Ascending aorta (tissue), 2 donors: ENCODE data around the gene TBC1D19. TPM values are rescaled to one million over a fixed set of nuclear protein-coding genes. Genes with fewer than 3 reads are reported as not detected.

Experiments used
- DNase-seq, 2 donors: peaks; one replicate each; pipeline ENCODE4 v3.0.0-alpha.2; 2019; ENCODE audit warnings: low spot score in 2 of 2
- H3K27ac ChIP-seq, 2 donors: fragments of 200-600 bp; sonication (generic); one replicate each; pipeline ENCODE4 v1.5.1; 2016 to 2017; ENCODE audit warnings: mild to moderate bottlenecking in 1 of 2
- H3K27me3 ChIP-seq: fragments of 200-600 bp; sonication (generic); one replicate; pipeline ENCODE4 v1.5.1; 2017
- H3K36me3 ChIP-seq, 2 donors: fragments of 200-600 bp; sonication (generic); one replicate each; pipeline ENCODE4 v1.5.1; 2016
- H3K4me1 ChIP-seq, 2 donors: fragments of 200-600 bp; sonication (generic); one replicate each; pipeline ENCODE4 v1.5.1; 2016 to 2017; ENCODE audit warnings: mild to moderate bottlenecking in 1 of 2
- H3K4me3 ChIP-seq, 2 donors: fragments of 200-600 bp; sonication (generic); one replicate each; pipeline ENCODE4 v1.5.1; 2016 to 2017; ENCODE audit warnings: mild to moderate bottlenecking in 1 of 2
- H3K9me3 ChIP-seq, 2 donors: fragments of 200-600 bp; sonication (generic); one replicate each; pipeline ENCODE4 v1.5.1; 2016
- CTCF ChIP-seq, 3 experiments: fragments of 200-600 bp in 2 of 3; fragments of 450-650 bp in 1 of 3; sonication (generic) in 2 of 3; IDR thresholded peaks; one replicate each; pipeline ENCODE4 v1.5.1; 2016 to 2019; ENCODE audit warnings: antibody characterized with exemption in 3 of 3, mild to moderate bottlenecking in 1 of 3, moderate library complexity in 1 of 3
- intact Hi-C: fragments of 100-400 bp; cut with DNase I; formaldehyde crosslinking; loops from one replicate; pipeline ENCODE4 v1.15.1; 2023
- total RNA-seq: library from RNA; depleted of rRNA; stranded (reverse); fragments of >200 nt; gene quantifications from one replicate; pipeline ENCODE4 v1.1.0, GENCODE V29; 2016

The TBC1D19 gene
- total RNA-seq, 1 donor from 2014 or later, result 18.1 TPM

DNA sequence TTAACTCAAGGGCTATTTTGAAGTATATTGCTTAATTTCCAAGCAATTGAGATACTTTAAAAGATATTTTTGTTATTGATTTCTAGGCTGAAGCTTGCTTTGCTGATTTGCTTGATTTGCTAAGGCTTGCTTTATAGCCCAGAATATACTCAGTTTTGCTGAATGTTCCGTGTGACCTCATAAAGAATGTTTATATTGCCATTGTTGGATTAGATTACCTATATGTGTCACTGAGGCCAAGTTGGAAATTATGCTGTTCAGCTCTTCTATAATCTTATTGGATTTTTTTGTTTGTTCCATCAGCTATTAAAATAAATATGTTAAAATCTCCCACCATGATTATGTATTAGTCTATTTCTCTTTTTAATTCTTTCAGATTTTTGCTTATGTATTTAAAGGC is 13.0 kb downstream of the TBC1D19 start:
- Histone ChIP-seq H3K36me3 (no peaks in the 10 kb centered on the region), H3K9me3 (peaks cover 0 to 3% of the 10 kb centered on the region in 2 donors), H3K27me3 (no peaks in the 10 kb centered on the region), H3K4me3 (no peak overlapping the region), H3K27ac (no peak overlapping the region), H3K4me1 (no peaks in the 10 kb centered on the region)
- intact Hi-C loops, result no loop called here
- DNase-seq, result no peak
- no peak for TF ChIP-seq CTCF (IDR thresholded peaks at IDR 0.05)

DNA sequence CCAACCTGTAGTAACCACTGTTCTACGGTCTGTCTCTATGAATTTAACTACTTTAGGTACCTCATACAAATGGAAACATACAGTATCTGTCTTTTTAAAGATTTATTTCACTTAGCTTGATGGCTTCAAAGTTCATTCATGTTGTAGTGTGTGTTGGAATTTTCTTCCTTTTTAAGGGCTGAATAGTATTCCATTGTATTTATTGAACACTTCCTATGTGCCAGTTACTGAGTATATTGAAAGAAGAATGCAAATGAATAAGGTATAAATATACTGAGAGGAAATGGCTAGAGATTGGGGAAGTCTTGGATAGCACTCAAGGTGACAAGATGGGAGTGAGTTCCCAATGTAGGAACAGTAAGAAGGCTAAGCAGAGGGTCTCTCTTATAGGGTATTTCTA is 17.3 kb downstream of the TBC1D19 start:
- no peak for TF ChIP-seq CTCF (IDR thresholded peaks at IDR 0.05)
- Histone ChIP-seq H3K27me3 (no peaks in the 10 kb centered on the region), H3K36me3 (no peaks in the 10 kb centered on the region), H3K27ac (no peak overlapping the region), H3K4me3 (no peak overlapping the region), H3K4me1 (no peaks in the 10 kb centered on the region), H3K9me3 (no peaks in the 10 kb centered on the region)
- intact Hi-C loops, result no loop called here
- DNase-seq, result no peak

DNA sequence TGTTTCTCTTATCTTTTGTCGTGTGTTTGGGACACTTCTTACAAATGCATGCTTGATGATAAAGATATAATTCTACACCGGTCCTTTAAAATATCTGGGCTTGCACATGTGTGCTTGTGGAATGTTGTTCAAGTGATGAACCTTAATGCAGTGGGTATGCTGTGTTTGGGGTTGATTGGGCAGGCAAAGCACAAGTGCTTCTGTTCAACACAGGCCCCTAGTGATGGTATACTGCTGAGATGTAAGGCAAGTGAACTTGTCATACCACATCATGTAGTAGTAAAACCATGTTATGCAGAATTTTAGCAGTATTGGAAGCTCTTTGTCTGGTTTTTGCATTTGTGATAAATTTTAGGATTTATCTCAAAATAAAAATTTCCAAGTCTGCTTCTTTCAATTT is 23.9 kb downstream of the TBC1D19 start:
- Histone ChIP-seq H3K27me3 (no peaks in the 10 kb centered on the region), H3K9me3 (no peaks in the 10 kb centered on the region), H3K27ac (no peak overlapping the region), H3K36me3 (no peaks in the 10 kb centered on the region), H3K4me1 (no peaks in the 10 kb centered on the region), H3K4me3 (no peak overlapping the region)
- no peak for TF ChIP-seq CTCF (IDR thresholded peaks at IDR 0.05)
- no peak for DNase-seq
- intact Hi-C loops, result no loop called here

DNA sequence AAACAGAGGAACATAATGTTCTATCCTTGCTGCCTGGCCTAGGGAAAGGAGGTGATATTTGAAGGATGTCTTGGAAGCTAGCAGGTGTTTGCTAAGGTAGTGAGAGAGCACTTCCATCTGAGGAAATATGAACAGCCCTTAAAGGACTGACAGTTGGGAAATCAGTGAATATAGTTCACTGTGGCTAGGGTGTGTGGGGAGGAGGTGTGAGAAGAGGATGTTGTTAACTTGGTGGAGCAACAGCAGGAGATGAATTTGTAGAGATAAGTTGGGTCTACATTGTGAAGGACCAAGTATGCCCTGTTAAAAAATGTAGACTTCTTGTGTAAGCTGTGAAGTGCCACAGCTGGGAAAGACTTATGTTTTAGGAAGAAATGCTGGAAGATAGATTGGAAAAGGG is 25.5 kb downstream of the TBC1D19 start:
- H3K4me3 ChIP-seq, result no peak overlapping the region
- no peak for DNase-seq
- H3K36me3 ChIP-seq, result no peaks in the 10 kb centered on the region
- intact Hi-C loops, result no loop called here
- H3K27ac ChIP-seq, result no peak overlapping the region
- no peak for TF ChIP-seq CTCF (IDR thresholded peaks at IDR 0.05)
- no peaks in the 10 kb centered on the region for H3K4me1 ChIP-seq
- H3K9me3 ChIP-seq, result no peaks in the 10 kb centered on the region
- H3K27me3 ChIP-seq, result no peaks in the 10 kb centered on the region

GRCh38 chr4:26609868-26610267 is 26.0 kb downstream of the TBC1D19 start:
- Histone ChIP-seq H3K9me3 (no peaks in the 10 kb centered on the region), H3K36me3 (no peaks in the 10 kb centered on the region), H3K4me3 (no peak overlapping the region), H3K4me1 (no peaks in the 10 kb centered on the region), H3K27ac (no peak overlapping the region), H3K27me3 (no peaks in the 10 kb centered on the region)
- intact Hi-C loops, result no loop called here
- DNase-seq, result no peak
- TF ChIP-seq CTCF (IDR thresholded peaks at IDR 0.05), result no peak

DNA sequence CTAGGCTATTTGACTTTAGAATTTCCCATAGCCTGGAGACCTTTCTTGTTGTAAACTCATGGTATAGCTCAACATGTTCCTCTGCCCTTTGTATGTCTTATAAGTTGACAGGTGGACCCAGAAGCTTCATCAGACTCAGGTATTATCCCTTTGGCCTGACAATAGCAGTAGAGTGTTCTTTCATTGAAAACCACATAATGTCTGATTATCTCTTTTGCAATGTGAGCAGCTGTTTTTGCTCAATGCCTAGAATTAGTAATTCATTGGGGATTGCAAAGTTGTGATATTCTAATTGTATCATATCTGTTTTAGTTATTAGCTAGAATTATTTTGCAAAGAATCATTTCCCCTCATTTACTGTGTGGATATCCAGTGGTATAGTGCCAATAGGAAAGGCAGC is 27.5 kb downstream of the TBC1D19 start:
- Histone ChIP-seq H3K4me1 (no peaks in the 10 kb centered on the region), H3K27me3 (no peaks in the 10 kb centered on the region), H3K4me3 (no peak overlapping the region), H3K36me3 (no peaks in the 10 kb centered on the region), H3K27ac (no peak overlapping the region), H3K9me3 (no peaks in the 10 kb centered on the region)
- no peak for DNase-seq
- intact Hi-C loops, result no loop called here
- TF ChIP-seq CTCF (IDR thresholded peaks at IDR 0.05), result no peak
